ENCODE results near the gene ARHGAP26.

ARHGAP26 gene

GRCh38 chr5:143052967-143053682, 282.9 kb downstream of the ARHGAP26 start:
- no peaks in the 10 kb centered on the region for H3K9me3 ChIP-seq (ENCODE audit: control insufficient read depth, insufficient read depth, low read length)
- H3K4me3 ChIP-seq (ENCODE audit: low read depth, low read length) = no peak overlapping the region
- peaks cover 27% of the 10 kb centered on the region for H3K4me1 ChIP-seq (ENCODE audit: control insufficient read depth, insufficient read depth, low read length)
- H3K27me3 ChIP-seq (ENCODE audit: control insufficient read depth, insufficient read depth, low read length) = no peaks in the 10 kb centered on the region
- no peak overlapping the region for H3K27ac ChIP-seq (ENCODE audit: low read depth, low read length)
- H3K9ac ChIP-seq (ENCODE audit: low read depth, low read length) = no peak overlapping the region
- peaks cover 13% of the 10 kb centered on the region; the same call in 1 of the 2 replicates for H3K36me3 ChIP-seq (ENCODE audit: control insufficient read depth, insufficient read depth, low read length)

DNA sequence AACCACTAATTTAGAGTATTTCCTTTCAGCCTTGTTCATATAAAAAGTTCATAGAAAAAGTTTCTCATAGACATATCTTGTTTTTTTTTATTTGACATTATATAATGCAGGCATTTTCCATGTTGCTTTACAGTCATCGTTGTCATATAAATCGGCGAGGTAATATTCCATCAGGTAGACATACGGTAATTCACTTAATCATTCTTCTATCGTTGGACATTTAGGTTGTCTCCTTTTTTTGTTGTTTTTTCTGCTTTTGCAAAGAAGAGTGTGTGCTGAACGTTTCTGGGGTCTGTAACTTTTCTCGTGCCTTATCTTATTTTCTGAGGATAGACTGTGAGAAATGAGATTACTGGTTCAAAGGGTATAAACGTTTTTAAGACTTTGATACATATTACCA, 283.6 kb downstream of the ARHGAP26 start:
- no peak overlapping the region for H3K9ac ChIP-seq (ENCODE audit: low read depth, low read length)
- H3K4me3 ChIP-seq (ENCODE audit: low read depth, low read length) = no peak overlapping the region
- H3K4me1 ChIP-seq (ENCODE audit: control insufficient read depth, insufficient read depth, low read length) = peaks cover 27% of the 10 kb centered on the region
- no peak overlapping the region for H3K27ac ChIP-seq (ENCODE audit: low read depth, low read length)
- no peaks in the 10 kb centered on the region for H3K9me3 ChIP-seq (ENCODE audit: control insufficient read depth, insufficient read depth, low read length)
- peaks cover 18% of the 10 kb centered on the region; the same call in 1 of the 2 replicates for H3K36me3 ChIP-seq (ENCODE audit: control insufficient read depth, insufficient read depth, low read length)
- no peaks in the 10 kb centered on the region for H3K27me3 ChIP-seq (ENCODE audit: control insufficient read depth, insufficient read depth, low read length)

GRCh38 chr5:143054480-143054941, 284.3 kb downstream of the ARHGAP26 start:
- H3K4me3 ChIP-seq (ENCODE audit: low read depth, low read length) = no peak overlapping the region
- no peak overlapping the region for H3K27ac ChIP-seq (ENCODE audit: low read depth, low read length)
- H3K4me1 ChIP-seq (ENCODE audit: control insufficient read depth, insufficient read depth, low read length) = peaks cover 20% of the 10 kb centered on the region
- no peaks in the 10 kb centered on the region for H3K9me3 ChIP-seq (ENCODE audit: control insufficient read depth, insufficient read depth, low read length)
- H3K27me3 ChIP-seq (ENCODE audit: control insufficient read depth, insufficient read depth, low read length) = no peaks in the 10 kb centered on the region
- no peak overlapping the region for H3K9ac ChIP-seq (ENCODE audit: low read depth, low read length)
- peaks cover 18% of the 10 kb centered on the region; the same call in 1 of the 2 replicates for H3K36me3 ChIP-seq (ENCODE audit: control insufficient read depth, insufficient read depth, low read length)

GRCh38 chr5:143055596-143056338, 285.6 kb downstream of the ARHGAP26 start:
- Histone ChIP-seq H3K9ac (ENCODE audit: low read depth, low read length) (no peak overlapping the region), H3K27ac (ENCODE audit: low read depth, low read length) (no peak overlapping the region), H3K36me3 (ENCODE audit: control insufficient read depth, insufficient read depth, low read length) (peaks cover 18% of the 10 kb centered on the region; the same call in 1 of the 2 replicates), H3K4me1 (ENCODE audit: control insufficient read depth, insufficient read depth, low read length) (peaks cover 19% of the 10 kb centered on the region), H3K9me3 (ENCODE audit: control insufficient read depth, insufficient read depth, low read length) (no peaks in the 10 kb centered on the region), H3K4me3 (ENCODE audit: low read depth, low read length) (no peak overlapping the region), H3K27me3 (ENCODE audit: control insufficient read depth, insufficient read depth, low read length) (no peaks in the 10 kb centered on the region)

DNA sequence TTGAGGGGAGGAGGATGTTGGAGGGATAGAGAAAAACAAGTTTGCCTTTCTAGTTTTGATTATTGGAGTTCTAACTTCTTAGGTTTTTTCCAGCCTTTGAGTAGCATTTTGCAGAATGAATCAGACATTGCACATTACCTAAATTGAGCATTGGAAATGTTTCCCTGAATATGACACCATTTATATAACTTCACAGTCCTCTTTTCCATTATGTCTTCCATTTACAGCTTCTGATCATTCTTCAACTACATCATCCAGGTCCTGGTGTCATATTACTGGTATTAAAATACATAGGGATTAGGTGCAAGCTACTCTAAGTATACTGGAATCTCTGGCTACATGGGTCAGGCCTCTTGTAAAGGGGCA, 286.1 kb downstream of the ARHGAP26 start:
- H3K9ac ChIP-seq (ENCODE audit: low read depth, low read length) = no peak overlapping the region
- H3K27ac ChIP-seq (ENCODE audit: low read depth, low read length) = no peak overlapping the region
- peaks cover 13% of the 10 kb centered on the region for H3K4me1 ChIP-seq (ENCODE audit: control insufficient read depth, insufficient read depth, low read length)
- H3K27me3 ChIP-seq (ENCODE audit: control insufficient read depth, insufficient read depth, low read length) = no peaks in the 10 kb centered on the region
- H3K9me3 ChIP-seq (ENCODE audit: control insufficient read depth, insufficient read depth, low read length) = no peaks in the 10 kb centered on the region
- H3K4me3 ChIP-seq (ENCODE audit: low read depth, low read length) = no peak overlapping the region
- H3K36me3 ChIP-seq (ENCODE audit: control insufficient read depth, insufficient read depth, low read length) = peaks cover 18% of the 10 kb centered on the region; the same call in 1 of the 2 replicates

GRCh38 chr5:143056792-143057579, 286.8 kb downstream of the ARHGAP26 start:
- Histone ChIP-seq H3K4me3 (ENCODE audit: low read depth, low read length) (no peak overlapping the region), H3K9ac (ENCODE audit: low read depth, low read length) (no peak overlapping the region), H3K9me3 (ENCODE audit: control insufficient read depth, insufficient read depth, low read length) (no peaks in the 10 kb centered on the region), H3K36me3 (ENCODE audit: control insufficient read depth, insufficient read depth, low read length) (peaks cover 18% of the 10 kb centered on the region; the same call in 1 of the 2 replicates), H3K27ac (ENCODE audit: low read depth, low read length) (no peak overlapping the region), H3K4me1 (ENCODE audit: control insufficient read depth, insufficient read depth, low read length) (peaks cover 7% of the 10 kb centered on the region; the same call in 1 of the 2 replicates), H3K27me3 (ENCODE audit: control insufficient read depth, insufficient read depth, low read length) (no peaks in the 10 kb centered on the region)

GRCh38 chr5:143057580-143057999, 287.4 kb downstream of the ARHGAP26 start:
- Histone ChIP-seq H3K27ac (ENCODE audit: low read depth, low read length) (no peak overlapping the region), H3K4me1 (ENCODE audit: control insufficient read depth, insufficient read depth, low read length) (peaks cover 7% of the 10 kb centered on the region; the same call in 1 of the 2 replicates), H3K27me3 (ENCODE audit: control insufficient read depth, insufficient read depth, low read length) (no peaks in the 10 kb centered on the region), H3K4me3 (ENCODE audit: low read depth, low read length) (no peak overlapping the region), H3K36me3 (ENCODE audit: control insufficient read depth, insufficient read depth, low read length) (peaks cover 18% of the 10 kb centered on the region; the same call in 1 of the 2 replicates), H3K9ac (ENCODE audit: low read depth, low read length) (no peak overlapping the region), H3K9me3 (ENCODE audit: control insufficient read depth, insufficient read depth, low read length) (no peaks in the 10 kb centered on the region)

DNA sequence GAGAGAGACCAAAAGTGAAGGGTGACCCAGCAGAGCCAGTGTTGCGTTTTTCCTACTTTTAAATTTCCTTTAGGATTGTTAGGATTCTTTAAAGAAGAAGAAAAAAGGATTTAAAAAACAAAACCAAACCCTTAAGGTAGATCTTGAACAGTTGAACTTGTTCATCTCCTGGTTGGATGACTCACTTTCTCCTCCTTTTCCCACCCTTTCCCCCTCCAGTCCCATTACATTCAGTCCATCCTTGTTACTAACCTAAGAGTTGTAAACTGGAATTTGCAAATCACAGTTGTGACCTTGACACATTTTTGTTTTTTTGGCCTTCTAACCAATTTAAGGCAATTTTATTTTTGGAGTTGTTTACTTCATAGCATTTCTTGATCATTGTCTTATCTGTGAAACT, 289.2 kb downstream of the ARHGAP26 start:
- no peak overlapping the region for H3K9ac ChIP-seq (ENCODE audit: low read depth, low read length)
- no peak overlapping the region for H3K4me3 ChIP-seq (ENCODE audit: low read depth, low read length)
- no peaks in the 10 kb centered on the region for H3K27me3 ChIP-seq (ENCODE audit: control insufficient read depth, insufficient read depth, low read length)
- no peak overlapping the region for H3K27ac ChIP-seq (ENCODE audit: low read depth, low read length)
- peaks cover 3% of the 10 kb centered on the region; the same call in 1 of the 2 replicates for H3K4me1 ChIP-seq (ENCODE audit: control insufficient read depth, insufficient read depth, low read length)
- no peaks in the 10 kb centered on the region for H3K9me3 ChIP-seq (ENCODE audit: control insufficient read depth, insufficient read depth, low read length)
- peaks cover 18% of the 10 kb centered on the region; the same call in 1 of the 2 replicates for H3K36me3 ChIP-seq (ENCODE audit: control insufficient read depth, insufficient read depth, low read length)

GRCh38 chr5:143059976-143060765, 290.0 kb downstream of the ARHGAP26 start:
- no peak overlapping the region for H3K9ac ChIP-seq (ENCODE audit: low read depth, low read length)
- H3K27ac ChIP-seq (ENCODE audit: low read depth, low read length) = no peak overlapping the region
- peaks cover 13% of the 10 kb centered on the region; the same call in 1 of the 2 replicates for H3K36me3 ChIP-seq (ENCODE audit: control insufficient read depth, insufficient read depth, low read length)
- H3K4me3 ChIP-seq (ENCODE audit: low read depth, low read length) = no peak overlapping the region
- H3K4me1 ChIP-seq (ENCODE audit: control insufficient read depth, insufficient read depth, low read length) = peaks cover 3% of the 10 kb centered on the region; the same call in 1 of the 2 replicates
- no peaks in the 10 kb centered on the region for H3K27me3 ChIP-seq (ENCODE audit: control insufficient read depth, insufficient read depth, low read length)
- no peaks in the 10 kb centered on the region for H3K9me3 ChIP-seq (ENCODE audit: control insufficient read depth, insufficient read depth, low read length)
